NCI-H2107 (cell line): ENCODE results near the gene METTL25B.

Experiments
- DNase-seq: peaks from one replicate; lab custom pipeline; 2025; lab: John Stamatoyannopoulos, UW

METTL25B gene

GRCh38 chr1:156700736-156701531, 27.3 kb upstream of the METTL25B start:
- no peak for DNase-seq

GRCh38 chr1:156703336-156703735, 24.9 kb upstream of the METTL25B start:
- no peak for DNase-seq

GRCh38 chr1:156703741-156704140, 24.5 kb upstream of the METTL25B start:
- DNase-seq, result no peak

- no peak for DNase-seq
Measured at GRCh38 chr1:156704166-156704711, 24.0 kb upstream of the METTL25B start.

GRCh38 chr1:156704930-156705320, 23.3 kb upstream of the METTL25B start:
- no peak for DNase-seq

- no peak for DNase-seq
Measured at GRCh38 chr1:156705321-156705917, 22.9 kb upstream of the METTL25B start, which contains the start of gene CRABP2. Gene CRABP2 (minus strand): TSS chr1:156705583. CDS start chr1:156705446, 137 bp downstream.

GRCh38 chr1:156705918-156706656, 22.2 kb upstream of the METTL25B start:
- DNase-seq, result peak; percentile 74

GRCh38 chr1:156706657-156707416, 21.4 kb upstream of the METTL25B start:
- DNase-seq, result no peak

- DNase-seq, result no peak
Measured at GRCh38 chr1:156707417-156708217, 20.7 kb upstream of the METTL25B start.

- no peak for DNase-seq
Measured at GRCh38 chr1:156708218-156708661, 20.0 kb upstream of the METTL25B start.

- DNase-seq, result no peak
Measured at GRCh38 chr1:156709031-156709430, 19.2 kb upstream of the METTL25B start.

- DNase-seq, result peak; percentile 53
Measured at GRCh38 chr1:156709757-156710489, 18.3 kb upstream of the METTL25B start.

GRCh38 chr1:156711011-156711817, 17.1 kb upstream of the METTL25B start:
- DNase-seq, result no peak

- DNase-seq, result no peak
Measured at GRCh38 chr1:156712626-156713025, 15.6 kb upstream of the METTL25B start.

- no peak for DNase-seq
Measured at GRCh38 chr1:156714830-156715229, 13.4 kb upstream of the METTL25B start.

GRCh38 chr1:156717351-156717750, 10.9 kb upstream of the METTL25B start:
- no peak for DNase-seq

GRCh38 chr1:156721131-156721530, 7.1 kb upstream of the METTL25B start:
- no peak for DNase-seq

GRCh38 chr1:156721535-156721934, 6.7 kb upstream of the METTL25B start:
- DNase-seq, result no peak

- peak; percentile 78 for DNase-seq
Measured at GRCh38 chr1:156725683-156726280, 2.5 kb upstream of the METTL25B start.
